ENCODE data around the gene MRPS2. TPM values are rescaled to one million over a fixed set of nuclear protein-coding genes. Genes with fewer than 3 reads are reported as not detected.
"Not testable (repeated sequence)": the region's sequence is repeated elsewhere in the genome, so short reads cannot be mapped to it uniquely, and the experiment has no call there.

MRPS2 gene
- total and polyA plus RNA-seq, 8 donors, result 21.9 to 43.3 (median 38.0) TPM

GRCh38 chr9:135544981-135545635, 44.6 kb downstream of the MRPS2 start:
- DNase-seq, result peak in 1 of 4 donors; percentile 64
- Histone ChIP-seq H3K4me1 (no peaks in the 10 kb centered on the region), H3K27ac (no peak overlapping the region), H3K27me3 (peaks cover 0 to 15% of the 10 kb centered on the region in 2 donors), H3K36me3 (no peaks in the 10 kb centered on the region), H3K4me3 (no peak overlapping the region), H3K9me3 (no peaks in the 10 kb centered on the region)
- ATAC-seq, result no peak
- no peak for TF ChIP-seq CTCF (IDR thresholded peaks at IDR 0.05)
- intact Hi-C loops (cut with DNase I), result no loop called here

GRCh38 chr9:135545646-135546176, 45.2 kb downstream of the MRPS2 start, which contains the start of gene OBP2A:
Gene OBP2A, plus strand, starts transcription at chr9:135546126. Its CDS starts 55 bp downstream, at chr9:135546181.
- H3K4me1 ChIP-seq; ATAC-seq; H3K27ac ChIP-seq; intact Hi-C loops (cut with DNase I); H3K4me3 ChIP-seq; H3K36me3 ChIP-seq; H3K9me3 ChIP-seq: not testable (repeated sequence)
- peak in 1 of 4 donors; percentile 32 for DNase-seq
- H3K27me3 ChIP-seq, result peaks cover 0 to 15% of the 10 kb centered on the region in 2 donors

- H3K9me3 ChIP-seq; H3K36me3 ChIP-seq; ATAC-seq; H3K4me3 ChIP-seq; H3K27ac ChIP-seq; H3K4me1 ChIP-seq; intact Hi-C loops (cut with DNase I): not testable (repeated sequence)
- H3K27me3 ChIP-seq, result peaks cover 0 to 23% of the 10 kb centered on the region in 2 donors
- peak in 1 of 4 donors; percentile 37 for DNase-seq
These were observed 46.5 kb downstream of the MRPS2 start for GRCh38 chr9:135546792-135547617.

DNA sequence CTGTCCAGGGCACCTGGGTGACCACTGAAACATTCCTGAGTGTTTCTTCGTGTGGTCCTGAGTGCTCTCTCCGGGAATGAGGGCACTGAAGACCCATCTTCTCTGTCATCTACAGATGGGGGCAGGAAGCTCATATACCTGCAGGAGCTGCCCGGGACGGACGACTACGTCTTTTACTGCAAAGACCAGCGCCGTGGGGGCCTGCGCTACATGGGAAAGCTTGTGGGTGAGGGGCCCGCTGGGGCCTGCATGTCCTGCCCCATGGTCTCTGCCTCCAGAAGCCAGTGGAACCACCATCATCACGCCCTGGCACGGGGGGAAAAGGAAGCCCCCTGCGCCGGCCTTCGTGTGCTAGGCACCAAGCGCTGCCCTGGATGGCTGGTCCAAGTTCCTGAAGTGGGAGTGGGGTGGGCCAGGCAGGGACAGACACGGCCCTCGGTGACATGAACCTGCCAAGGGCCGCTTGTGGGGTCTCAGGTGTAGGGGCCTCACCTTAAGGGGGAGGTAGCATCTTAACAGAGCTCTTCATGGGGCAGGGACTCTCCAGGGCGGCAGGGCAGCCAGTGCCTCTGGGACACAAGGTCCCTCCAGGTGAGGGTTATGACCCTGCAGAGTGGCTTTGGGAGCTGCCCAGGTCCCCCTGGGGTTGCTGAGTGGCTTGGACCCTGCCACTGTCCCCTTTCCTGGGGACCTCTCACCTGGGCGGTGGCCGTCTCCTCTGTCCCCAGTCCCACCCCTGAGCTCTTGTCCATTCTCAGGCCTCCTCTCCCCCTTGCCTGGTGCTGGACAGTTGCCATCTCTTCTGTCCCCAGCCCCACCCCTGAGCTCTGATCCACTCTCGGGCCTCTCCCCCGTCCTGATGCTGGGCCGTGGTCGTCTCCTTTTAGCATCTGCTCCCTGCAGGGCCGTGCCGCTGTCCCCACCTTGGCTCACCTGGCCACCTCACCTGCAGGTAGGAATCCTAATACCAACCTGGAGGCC, 47.6 kb downstream of the MRPS2 start:
- no peak for TF ChIP-seq CTCF (IDR thresholded peaks at IDR 0.05)

GRCh38 chr9:135549478-135550343, 49.2 kb downstream of the MRPS2 start:
- ATAC-seq; H3K4me3 ChIP-seq; H3K9me3 ChIP-seq; H3K4me1 ChIP-seq; intact Hi-C loops (cut with DNase I); H3K27ac ChIP-seq; H3K36me3 ChIP-seq: not testable (repeated sequence)
- H3K27me3 ChIP-seq, result peaks cover 0 to 22% of the 10 kb centered on the region in 2 donors
- DNase-seq, result peak in 1 of 4 donors; percentile 32

More for the DNA sequence above, 47.6 kb downstream of the MRPS2 start:
- intact Hi-C loops (cut with DNase I), result no loop called here
- DNase-seq (peak in 1 of 4 donors; percentile 44), ATAC-seq (no peak)
- Histone ChIP-seq H3K27ac (no peak overlapping the region), H3K9me3 (no peaks in the 10 kb centered on the region), H3K27me3 (peaks cover 0 to 23% of the 10 kb centered on the region in 2 donors), H3K4me1 (no peaks in the 10 kb centered on the region), H3K36me3 (no peaks in the 10 kb centered on the region), H3K4me3 (no peak overlapping the region)

Measured in left lung (tissue), 10 donors.